Endothelial cell of umbilical vein (primary cell): Measurements from ENCODE around the gene RPRML. TPM values are rescaled to one million over a fixed set of nuclear protein-coding genes. Genes with fewer than 3 reads are reported as not detected.

Source experiments
- BruUV-seq: library from RNA; stranded (reverse); fragments of 400-500 nt; replicated peaks from 2 replicates; lab custom pipeline; 2021; lab: Mats Ljungman, UMichigan
- CTCF ChIA-PET: fragments of 300-600, 350-600 bp; sonication (Branson Sonifier 250); formaldehyde crosslinking; loops from one replicate; lab custom pipeline; 2021; ENCODE audit warnings: antibody characterized with exemption, inconsistent platforms; lab: Charles Lee
- POLR2A ChIA-PET: fragments of 300-600, 350-600 bp; sonication (Branson Sonifier 250); formaldehyde crosslinking; loops from one replicate; lab custom pipeline; 2021; ENCODE audit warnings: antibody characterized with exemption, inconsistent platforms; lab: Charles Lee
- DNase-seq: peaks from one replicate; pipeline ENCODE4 v3.0.0-alpha.2; 2011; ENCODE audit warnings: low read depth, low spot score
- FAIRE-seq: peaks from 2 replicates; lab custom pipeline; 2011; peaks lifted over from hg19 to GRCh38; lab: Jason Lieb, UNC
- H2AFZ ChIP-seq: 2 replicates; pipeline ENCODE4 v1.6.0; 2012; ENCODE audit warnings: low read depth, low read length, control low read depth, inconsistent platforms
- H3K27ac ChIP-seq: 2 replicates; pipeline ENCODE4 v1.5.1; 2011; ENCODE audit warnings: low read depth, mild to moderate bottlenecking, control low read depth, low read length, moderate library complexity; ENCODE audit not compliant: insufficient read depth
- H3K27me3 ChIP-seq, 2 experiments: 2 replicates each; pipeline versions ENCODE4 v1.6.0 to v1.6.1; 2011; ENCODE audit warnings: low read length in 2 of 2, mixed read lengths in 1 of 2; ENCODE audit not compliant: control insufficient read depth in 2 of 2, insufficient read depth in 2 of 2
- H3K36me3 ChIP-seq, 2 experiments: 2 replicates in 1 of 2; 3 replicates in 1 of 2; pipeline ENCODE4 v1.5.1; 2011; ENCODE audit warnings: low read length in 2 of 2, mild to moderate bottlenecking in 1 of 2, moderate library complexity in 1 of 2; ENCODE audit not compliant: control insufficient read depth in 2 of 2, insufficient read depth in 2 of 2; ENCODE audit errors: extremely low read depth in 1 of 2
- H3K4me1 ChIP-seq: 3 replicates; pipeline ENCODE4 v1.5.1; 2011; ENCODE audit warnings: mild to moderate bottlenecking, low read length; ENCODE audit not compliant: control insufficient read depth, insufficient read depth; ENCODE audit errors: extremely low read depth
- H3K4me2 ChIP-seq: 2 replicates; pipeline ENCODE4 v1.6.1; 2011; ENCODE audit warnings: low read length, control low read depth, mixed read lengths; ENCODE audit not compliant: insufficient read depth
- H3K4me3 ChIP-seq, 3 experiments: fragments of 200-600 bp in 1 of 3; sonication (generic), shearing (Covaris generic) in 1 of 3; replicated peaks in 1 of 3; 2 replicates each; pipeline ENCODE4 v1.5.1; 2011 to 2016; ENCODE audit warnings: control low read depth in 3 of 3, low read length in 3 of 3, mild to moderate bottlenecking in 2 of 3, inconsistent platforms in 1 of 3, low read depth in 1 of 3, moderate library complexity in 1 of 3; ENCODE audit not compliant: insufficient read depth in 1 of 3
- H3K79me2 ChIP-seq: 2 replicates; pipeline ENCODE4 v1.6.0; 2012; ENCODE audit warnings: low read length, inconsistent platforms; ENCODE audit not compliant: control insufficient read depth, insufficient read depth
- H3K9ac ChIP-seq: replicated peaks from 2 replicates; pipeline ENCODE3; 2011; ENCODE audit warnings: low read length, control low read depth; ENCODE audit not compliant: insufficient read depth; ENCODE audit errors: extremely low read depth
- H3K9me1 ChIP-seq: replicated peaks from 3 replicates; pipeline ENCODE4 v1.6.0; 2011; ENCODE audit warnings: mild to moderate bottlenecking, low read length; ENCODE audit not compliant: control insufficient read depth, insufficient read depth; ENCODE audit errors: extremely low read depth
- H3K9me3 ChIP-seq: replicated peaks from 2 replicates; pipeline ENCODE4 v1.5.1; 2012; ENCODE audit warnings: low read length, inconsistent platforms; ENCODE audit not compliant: control insufficient read depth, insufficient read depth
- H4K20me1 ChIP-seq: replicated peaks from 2 replicates; pipeline ENCODE3; 2011; ENCODE audit warnings: mild to moderate bottlenecking, low read length; ENCODE audit not compliant: control insufficient read depth, insufficient read depth; ENCODE audit errors: extremely low read depth
- CTCF ChIP-seq, 2 donors: IDR thresholded peaks; 1 replicate in 1 of 2; 2 replicates in 1 of 2; pipeline ENCODE4 v1.5.1; 2011; ENCODE audit warnings: low read length in 2 of 2, mild to moderate bottlenecking in 2 of 2, moderate library complexity in 2 of 2, control low read depth in 1 of 2, inconsistent platforms in 1 of 2, low read depth in 1 of 2; ENCODE audit not compliant: insufficient read depth in 1 of 2; ENCODE audit errors: extremely low read depth in 1 of 2
- EZH2 ChIP-seq: IDR thresholded peaks from 2 replicates; pipeline ENCODE4 v1.6.1; 2012; ENCODE audit warnings: borderline replicate concordance, low read depth, mild to moderate bottlenecking, moderate library complexity, low read length, inconsistent platforms; ENCODE audit not compliant: severe bottlenecking
- FOS ChIP-seq: IDR thresholded peaks from 2 replicates; pipeline ENCODE4 v1.6.1; 2011; ENCODE audit warnings: mild to moderate bottlenecking, low read length, moderate library complexity, borderline replicate concordance; ENCODE audit not compliant: insufficient read depth
- GATA2 ChIP-seq: IDR thresholded peaks from 2 replicates; pipeline ENCODE4 v1.7.0; 2011; ENCODE audit warnings: low read depth, mild to moderate bottlenecking, moderate library complexity, mixed read lengths, low read length; ENCODE audit not compliant: insufficient read length, insufficient read depth
- JUN ChIP-seq: IDR thresholded peaks from 2 replicates; pipeline ENCODE4 v1.6.1; 2011; ENCODE audit warnings: borderline replicate concordance, low read depth; ENCODE audit not compliant: insufficient read length, insufficient read depth
- MAX ChIP-seq: IDR thresholded peaks from 2 replicates; pipeline ENCODE4 v1.6.1; 2011; ENCODE audit not compliant: insufficient read depth, insufficient read length
- MYC ChIP-seq: IDR thresholded peaks from one replicate; pipeline ENCODE4 v1.6.1; 2011; ENCODE audit warnings: mild to moderate bottlenecking, low read depth, low read length
- POLR2A ChIP-seq: IDR thresholded peaks from 2 replicates; pipeline ENCODE4 v1.6.1; 2012; ENCODE audit warnings: low read depth, mild to moderate bottlenecking, control low read depth, low read length
- POLR2AphosphoS5 ChIP-seq: IDR thresholded peaks from 2 replicates; pipeline ENCODE4 v1.6.1; 2012; ENCODE audit warnings: low read depth, mild to moderate bottlenecking, control low read depth, low read length, moderate library complexity; ENCODE audit not compliant: insufficient read depth
- dilution Hi-C: fragments of 300-500 bp; cut with MboI; formaldehyde crosslinking; loops from one replicate; pipeline ENCODE4 v1.15.0; 2019; ENCODE audit warnings: low sequenced_read_pairs; ENCODE audit not compliant: extremely low pct_ligation_motif_present
- intact Hi-C: fragments of 100-400 bp; cut with micrococcal nuclease; formaldehyde crosslinking; loops from one replicate; pipeline ENCODE4 v1.10.0; 2022
- polyA plus RNA-seq, 4 experiments: library from polyadenylated mRNA; depleted of rRNA in 3 of 4; stranded (reverse) in 3 of 4; unstranded in 1 of 4; fragments of >200 nt; gene quantifications; 2 replicates each; pipeline versions ENCODE4 v1.2.1 to v1.2.3, GENCODE V29; 2011 to 2012; ENCODE audit warnings: missing spikeins in 1 of 4
- total RNA-seq: library from RNA; stranded (reverse); gene quantifications from 2 replicates; pipeline ENCODE4 v1.2.3, GENCODE V29; 2021

RPRML gene
- total and polyA plus RNA-seq, 2 donors (not counting 3 experiments of a cell fraction or from before 2014, with no cell fraction given), result 0.08 TPM; not detected in 1

- no peak for DNase-seq
- Histone ChIP-seq H3K4me2 (no peak overlapping the region), H3K9me3 (no peaks in the 10 kb centered on the region), H2AFZ (no peak overlapping the region), H3K9ac (no peak overlapping the region), H3K36me3 (no peaks in the 10 kb centered on the region), H3K27ac (no peak overlapping the region), H3K9me1 (no peaks in the 10 kb centered on the region), H3K27me3 (peaks cover 0 to 2% of the 10 kb centered on the region in 2 experiments), H3K4me3 (no peak overlapping the region), H4K20me1 (no peaks in the 10 kb centered on the region), H3K79me2 (no peaks in the 10 kb centered on the region), H3K4me1 (peaks cover 11% of the 10 kb centered on the region)
- intact Hi-C loops, result no loop called here
- TF ChIP-seq EZH2 (no peak), POLR2A (no peak), MAX (no peak), CTCF (IDR thresholded peaks at IDR 0.05; ENCODE audit: extremely low read depth in 1 of 2, insufficient read depth in 1 of 2, low read depth in 1 of 2, low read length in 2 of 2) (no peak), JUN (no peak), FOS (no peak), POLR2AphosphoS5 (no peak), MYC (no peak), GATA2 (no peak)
- POLR2A ChIA-PET, result interaction anchor here (2.1 kb wide), 1 partner anchor 12 kb away, joined by 4 read pairs; no protein-coding TSS in a partner anchor
- dilution Hi-C loops, result no loop called here
- no peak for FAIRE-seq
- CTCF ChIA-PET, result interaction anchor here (1.0 to 1.6 kb wide), 2 partner anchors 52 to 105 kb away, joined by 3 to 5 read pairs; no protein-coding TSS in a partner anchor
- no TSS peak for BruUV-seq
Observed at GRCh38 chr17:46947216-46947615, 31.8 kb downstream of the RPRML start.
